ENCODE measurements around the gene MAGI2. TPM values are rescaled to one million over a fixed set of nuclear protein-coding genes. Genes with fewer than 3 reads are reported as not detected.

The MAGI2 gene
- total RNA-seq, 1 experiment from 2014 or later, result 14.3 TPM

DNA sequence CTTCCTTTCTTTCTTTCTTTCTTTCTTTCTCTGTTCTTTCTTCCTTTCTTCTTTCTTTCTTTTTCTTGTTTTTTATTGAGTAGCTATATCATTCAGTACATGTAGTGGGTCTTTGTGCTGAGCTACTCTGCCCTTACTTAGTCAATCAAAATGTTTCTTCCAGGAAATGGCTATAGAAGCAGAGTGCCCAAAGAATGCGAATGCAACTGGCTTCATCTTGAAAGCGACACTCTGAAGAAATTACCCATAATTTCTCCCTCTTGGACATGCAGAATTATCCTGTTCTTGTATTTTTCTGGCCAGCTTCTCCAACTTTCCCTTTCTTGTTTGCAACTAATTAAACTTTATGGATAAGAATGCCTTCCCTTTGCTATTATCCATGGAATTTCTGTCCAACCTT lies 441.5 kb downstream of the MAGI2 start:
- Histone ChIP-seq H2AFZ (ENCODE audit: low read length) (no peak overlapping the region), H2BK120ac (ENCODE audit: low read depth, low read length, poor library complexity, severe bottlenecking) (no peak overlapping the region), H3K27me3 (ENCODE audit: insufficient read depth, low read length) (no peaks in the 10 kb centered on the region), H3K14ac (ENCODE audit: insufficient read depth, low read length) (no peak overlapping the region), H3K4me1 (ENCODE audit: insufficient read depth, low read length) (no peaks in the 10 kb centered on the region), H2BK5ac (ENCODE audit: insufficient read length, low read length) (no peak overlapping the region), H3K9me3 (ENCODE audit: control insufficient read depth, low read depth, low read length) (no peaks in the 10 kb centered on the region), H3K23me2 (ENCODE audit: insufficient read length, low read depth, low read length, poor library complexity, severe bottlenecking) (no peaks in the 10 kb centered on the region), H3K56ac (ENCODE audit: insufficient read length, low read depth, low read length) (no peak overlapping the region), H2BK20ac (ENCODE audit: low read depth, low read length, poor library complexity, severe bottlenecking) (no peak overlapping the region), H4K91ac (ENCODE audit: insufficient read length, low read depth, low read length) (no peak overlapping the region), H4K5ac (ENCODE audit: insufficient read length, low read depth, low read length) (no peak overlapping the region), H2BK12ac (ENCODE audit: insufficient read length, low read depth, low read length) (no peak overlapping the region), H3K79me1 (ENCODE audit: insufficient read depth, low read depth, low read length, poor library complexity, severe bottlenecking) (no peaks in the 10 kb centered on the region), H3K4me2 (ENCODE audit: insufficient read depth, insufficient read length, low read length) (no peak overlapping the region), H3K9ac (ENCODE audit: extremely low read depth, insufficient read length, low read length) (no peak overlapping the region), H3K27ac (ENCODE audit: insufficient read length, low read depth, low read length) (no peak overlapping the region), H2BK15ac (ENCODE audit: low read depth, low read length) (no peak overlapping the region), H3K79me2 (ENCODE audit: insufficient read depth, low read length) (no peaks in the 10 kb centered on the region), H3K4ac (ENCODE audit: low read depth, low read length) (no peak overlapping the region), H2AK5ac (ENCODE audit: insufficient read length, low read length) (no peak overlapping the region), H3K23ac (ENCODE audit: insufficient read length, low read depth, low read length) (no peak overlapping the region), H4K20me1 (ENCODE audit: control insufficient read depth, insufficient read depth, insufficient read length) (no peaks in the 10 kb centered on the region), H4K8ac (replicated peaks; ENCODE audit: insufficient read length, low read depth, low read length) (no peak overlapping the region), H3K18ac (ENCODE audit: insufficient read length, low read depth, low read length) (no peak overlapping the region), H3T11ph (ENCODE audit: low read length) (no peak overlapping the region)
- Mint-ChIP-seq H3K36me3 (ENCODE audit: insufficient read depth in 1 of 3, low read depth in 3 of 3) (no peaks in the 10 kb centered on the region), H3K4me1 (no peaks in the 10 kb centered on the region), H3K9me3 (no peaks in the 10 kb centered on the region), H3K27ac (no peak overlapping the region), H3K4me3 (no peak overlapping the region), H3K27me3 (ENCODE audit: low read depth) (peaks cover 5% of the 10 kb centered on the region)
- no peak for DNase-seq
- WGBS (ENCODE audit: extremely low coverage, insufficient read length, low lambda C conversion rate), result no CpG with 5 or more reads among the region's 2 CpGs
- TF ChIP-seq, protein P1, sequence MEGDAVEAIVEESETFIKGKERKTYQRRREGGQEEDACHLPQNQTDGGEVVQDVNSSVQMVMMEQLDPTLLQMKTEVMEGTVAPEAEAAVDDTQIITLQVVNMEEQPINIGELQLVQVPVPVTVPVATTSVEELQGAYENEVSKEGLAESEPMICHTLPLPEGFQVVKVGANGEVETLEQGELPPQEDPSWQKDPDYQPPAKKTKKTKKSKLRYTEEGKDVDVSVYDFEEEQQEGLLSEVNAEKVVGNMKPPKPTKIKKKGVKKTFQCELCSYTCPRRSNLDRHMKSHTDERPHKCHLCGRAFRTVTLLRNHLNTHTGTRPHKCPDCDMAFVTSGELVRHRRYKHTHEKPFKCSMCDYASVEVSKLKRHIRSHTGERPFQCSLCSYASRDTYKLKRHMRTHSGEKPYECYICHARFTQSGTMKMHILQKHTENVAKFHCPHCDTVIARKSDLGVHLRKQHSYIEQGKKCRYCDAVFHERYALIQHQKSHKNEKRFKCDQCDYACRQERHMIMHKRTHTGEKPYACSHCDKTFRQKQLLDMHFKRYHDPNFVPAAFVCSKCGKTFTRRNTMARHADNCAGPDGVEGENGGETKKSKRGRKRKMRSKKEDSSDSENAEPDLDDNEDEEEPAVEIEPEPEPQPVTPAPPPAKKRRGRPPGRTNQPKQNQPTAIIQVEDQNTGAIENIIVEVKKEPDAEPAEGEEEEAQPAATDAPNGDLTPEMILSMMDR (conservative IDR thresholded peaks at IDR 0.05), result no peak
